Activated B cell treated with CpG ODN at 0.5 μM for 24 hours (primary cell): ENCODE results near the gene CCNJL. TPM values are rescaled to one million over a fixed set of nuclear protein-coding genes. Genes with fewer than 3 reads are reported as not detected.

Experiments
- ATAC-seq: fragments of 200-7000 bp; cut with Tn5 transposase; one replicate; pipeline ENCODE4 v1.10.0; 2021; ENCODE audit warnings: low read depth, mild to moderate bottlenecking, moderate library complexity
- CTCF ChIA-PET: fragments of 350-600 bp; sonication (Branson Sonifier 250); formaldehyde crosslinking; loops from one replicate; lab custom pipeline; 2021; ENCODE audit warnings: antibody characterized with exemption; lab: Charles Lee
- POLR2A ChIA-PET: fragments of 350-600 bp; sonication (Branson Sonifier 250); formaldehyde crosslinking; loops from one replicate; lab custom pipeline; 2021; ENCODE audit warnings: antibody characterized with exemption; lab: Charles Lee
- DNase-seq: peaks from one replicate; pipeline ENCODE4 v3.0.0; 2022
- H3K27ac Mint-ChIP-seq: one replicate; pipeline ENCODE4 v1.8.0; 2020; ENCODE audit warnings: mixed read lengths
- H3K27me3 Mint-ChIP-seq: one replicate; pipeline ENCODE4 v1.8.0; 2021; ENCODE audit warnings: mixed read lengths
- H3K36me3 Mint-ChIP-seq: one replicate; pipeline ENCODE4 v1.8.0; 2021; ENCODE audit warnings: low read depth, mixed read lengths
- H3K4me1 Mint-ChIP-seq: one replicate; pipeline ENCODE4 v1.8.0; 2021; ENCODE audit warnings: mixed read lengths
- H3K4me3 Mint-ChIP-seq: one replicate; pipeline ENCODE4 v1.8.0; 2020; ENCODE audit warnings: mild to moderate bottlenecking, mixed read lengths
- H3K9me3 Mint-ChIP-seq: one replicate; pipeline ENCODE4 v1.8.0; 2020; ENCODE audit warnings: mixed read lengths
- CTCF ChIP-seq: fragments of 200-600 bp; IDR thresholded peaks from one replicate; pipeline ENCODE4 v1.8.0; 2022; ENCODE audit warnings: antibody characterized with exemption, mild to moderate bottlenecking
- intact Hi-C: fragments of 100-400 bp; cut with micrococcal nuclease; formaldehyde crosslinking; loops from one replicate; pipeline ENCODE4 v1.15.1; 2024
- total RNA-seq: library from RNA; stranded (reverse); gene quantifications from 2 replicates; pipeline ENCODE4 v1.2.3, GENCODE V29; 2022

CCNJL gene
- total RNA-seq, 1 donor from 2014 or later = 0.09 TPM

GRCh38 chr5:160357861-160358411, 45.6 kb upstream of the CCNJL start:
- no peak for TF ChIP-seq CTCF
- H3K27ac Mint-ChIP-seq = no peak overlapping the region
- DNase-seq = no peak
- no peak for ATAC-seq
- peaks cover 10% of the 10 kb centered on the region for H3K27me3 Mint-ChIP-seq
- no peaks in the 10 kb centered on the region for H3K9me3 Mint-ChIP-seq
- H3K4me3 Mint-ChIP-seq = no peak overlapping the region
- ChIA-PET CTCF (no interaction called here), POLR2A (interaction anchor here (0.7 kb wide), 1 partner anchor 70 kb away, joined by 3 read pairs; no protein-coding TSS in a partner anchor)
- H3K36me3 Mint-ChIP-seq = no peaks in the 10 kb centered on the region
- H3K4me1 Mint-ChIP-seq = no peaks in the 10 kb centered on the region
- intact Hi-C loops = no loop called here

GRCh38 chr5:160357394-160357793, 45.0 kb upstream of the CCNJL start:
- peaks cover 10% of the 10 kb centered on the region for H3K27me3 Mint-ChIP-seq
- ATAC-seq (no peak), DNase-seq (no peak)
- ChIA-PET CTCF (no interaction called here), POLR2A (interaction anchor here (0.7 kb wide), 1 partner anchor 69 kb away, joined by 3 read pairs; no protein-coding TSS in a partner anchor)
- no peak overlapping the region for H3K4me3 Mint-ChIP-seq
- TF ChIP-seq CTCF = no peak
- H3K4me1 Mint-ChIP-seq = no peaks in the 10 kb centered on the region
- no peaks in the 10 kb centered on the region for H3K9me3 Mint-ChIP-seq
- no peaks in the 10 kb centered on the region for H3K36me3 Mint-ChIP-seq
- no peak overlapping the region for H3K27ac Mint-ChIP-seq
- intact Hi-C loops = no loop called here

GRCh38 chr5:160356550-160357347, 44.4 kb upstream of the CCNJL start:
- no peak for TF ChIP-seq CTCF
- Mint-ChIP-seq H3K9me3 (no peaks in the 10 kb centered on the region), H3K36me3 (no peaks in the 10 kb centered on the region), H3K4me3 (no peak overlapping the region), H3K27me3 (peaks cover 8% of the 10 kb centered on the region), H3K27ac (no peak overlapping the region), H3K4me1 (no peaks in the 10 kb centered on the region)
- ATAC-seq = no peak
- intact Hi-C loops = no loop called here
- POLR2A ChIA-PET = no interaction called here
- CTCF ChIA-PET = no interaction called here
- no peak for DNase-seq

- Mint-ChIP-seq H3K9me3 (no peaks in the 10 kb centered on the region), H3K4me3 (no peak overlapping the region), H3K36me3 (no peaks in the 10 kb centered on the region), H3K27me3 (no peaks in the 10 kb centered on the region), H3K4me1 (no peaks in the 10 kb centered on the region), H3K27ac (no peak overlapping the region)
- ATAC-seq (no peak), DNase-seq (no peak)
- CTCF ChIA-PET = interaction anchor here (1.0 kb wide), 1 partner anchor 9 kb away, joined by 3 read pairs; no protein-coding TSS in a partner anchor
- POLR2A ChIA-PET = no interaction called here
- TF ChIP-seq CTCF = no peak
- intact Hi-C loops = no loop called here
Observed at GRCh38 chr5:160354666-160355065, 42.3 kb upstream of the CCNJL start.

GRCh38 chr5:160353379-160353778, 41.0 kb upstream of the CCNJL start:
- H3K9me3 Mint-ChIP-seq = no peaks in the 10 kb centered on the region
- ChIA-PET POLR2A (no interaction called here), CTCF (no interaction called here)
- no peak for TF ChIP-seq CTCF
- no peak overlapping the region for H3K4me3 Mint-ChIP-seq
- no peaks in the 10 kb centered on the region for H3K36me3 Mint-ChIP-seq
- H3K27me3 Mint-ChIP-seq = no peaks in the 10 kb centered on the region
- H3K27ac Mint-ChIP-seq = no peak overlapping the region
- no peaks in the 10 kb centered on the region for H3K4me1 Mint-ChIP-seq
- no peak for DNase-seq
- ATAC-seq = no peak
- intact Hi-C loops = no loop called here
